PC-3 (cell line): ENCODE results near the gene LIMA1.

ENCODE experiments used
- EZH2 ChIP-seq: fragments of 300-600 bp; sonication (generic); IDR thresholded peaks from one replicate; pipeline ENCODE4 v1.6.1; 2017; ENCODE audit warnings: antibody characterized with exemption, mild to moderate bottlenecking, low read length; ENCODE audit not compliant: unreplicated experiment
- TF ChIP-seq, protein P1 (sequence below): fragments of 300-600 bp; sonication (generic); conservative IDR thresholded peaks from 2 replicates; pipeline ENCODE4 v1.5.1; 2017; ENCODE audit warnings: antibody characterized with exemption, low read depth, mild to moderate bottlenecking, low read length

DNA sequence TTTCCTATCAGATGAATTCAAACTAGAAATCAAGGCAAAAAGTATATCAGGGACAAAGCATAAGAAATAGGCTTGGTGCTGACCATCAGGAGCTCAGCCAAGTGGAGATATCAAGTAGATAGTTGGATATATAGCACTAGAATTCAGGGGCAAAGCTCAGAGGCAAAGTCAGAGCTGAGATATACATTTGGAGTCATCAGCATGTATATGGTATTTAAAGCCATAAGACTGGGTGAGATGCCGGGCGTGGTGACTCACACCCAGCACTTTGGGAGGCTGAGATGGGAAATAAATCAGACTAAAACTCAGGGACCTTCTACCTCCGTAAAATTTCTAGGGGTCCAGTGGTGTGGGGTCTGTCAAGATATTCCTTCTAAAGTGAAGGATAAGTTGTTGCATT, 38.9 kb upstream of the LIMA1 start:
- no peak for TF ChIP-seq EZH2
- TF ChIP-seq, protein P1, sequence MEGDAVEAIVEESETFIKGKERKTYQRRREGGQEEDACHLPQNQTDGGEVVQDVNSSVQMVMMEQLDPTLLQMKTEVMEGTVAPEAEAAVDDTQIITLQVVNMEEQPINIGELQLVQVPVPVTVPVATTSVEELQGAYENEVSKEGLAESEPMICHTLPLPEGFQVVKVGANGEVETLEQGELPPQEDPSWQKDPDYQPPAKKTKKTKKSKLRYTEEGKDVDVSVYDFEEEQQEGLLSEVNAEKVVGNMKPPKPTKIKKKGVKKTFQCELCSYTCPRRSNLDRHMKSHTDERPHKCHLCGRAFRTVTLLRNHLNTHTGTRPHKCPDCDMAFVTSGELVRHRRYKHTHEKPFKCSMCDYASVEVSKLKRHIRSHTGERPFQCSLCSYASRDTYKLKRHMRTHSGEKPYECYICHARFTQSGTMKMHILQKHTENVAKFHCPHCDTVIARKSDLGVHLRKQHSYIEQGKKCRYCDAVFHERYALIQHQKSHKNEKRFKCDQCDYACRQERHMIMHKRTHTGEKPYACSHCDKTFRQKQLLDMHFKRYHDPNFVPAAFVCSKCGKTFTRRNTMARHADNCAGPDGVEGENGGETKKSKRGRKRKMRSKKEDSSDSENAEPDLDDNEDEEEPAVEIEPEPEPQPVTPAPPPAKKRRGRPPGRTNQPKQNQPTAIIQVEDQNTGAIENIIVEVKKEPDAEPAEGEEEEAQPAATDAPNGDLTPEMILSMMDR, result no peak
